ENCODE results near the gene AIG1. TPM values are rescaled to one million over a fixed set of nuclear protein-coding genes. Genes with fewer than 3 reads are reported as not detected.
A peak's percentile ranks its signal among the peaks of the same experiment; 100 is the strongest.

The AIG1 gene
- total RNA-seq, 1 donor from 2014 or later: 35.2 TPM

GRCh38 chr6:143200167-143200770, 139.6 kb downstream of the AIG1 start:
- no peak overlapping the region for H3K4me3 Mint-ChIP-seq (ENCODE audit: unreplicated experiment)
- Histone ChIP-seq H3K79me2 (ENCODE audit: insufficient read depth, low read length) (no peaks in the 10 kb centered on the region), H3K4me2 (ENCODE audit: low read length) (no peak overlapping the region), H3K9ac (ENCODE audit: low read length) (no peak overlapping the region), H3K4me1 (ENCODE audit: insufficient read depth, low read length) (no peaks in the 10 kb centered on the region), H3K4me3 (ENCODE audit: insufficient read depth, low read depth, low read length) (no peak overlapping the region), H4K20me1 (ENCODE audit: insufficient read depth, low read length) (no peaks in the 10 kb centered on the region), H3K27me3 (ENCODE audit: insufficient read depth, low read length) (no peaks in the 10 kb centered on the region), H3K36me3 (ENCODE audit: insufficient read depth, low read length) (no peaks in the 10 kb centered on the region), H3K27ac (ENCODE audit: low read depth, low read length) (no peak overlapping the region), H3K9me3 (ENCODE audit: insufficient read depth, low read depth, low read length) (no peaks in the 10 kb centered on the region), H2AFZ (ENCODE audit: low read depth, low read length) (no peak overlapping the region)
- peaks cover 11% of the 10 kb centered on the region for H3K36me3 Mint-ChIP-seq (ENCODE audit: low read depth, unreplicated experiment)
- H3K27me3 Mint-ChIP-seq (ENCODE audit: low read depth, unreplicated experiment): no peaks in the 10 kb centered on the region
- H3K9me3 Mint-ChIP-seq (ENCODE audit: unreplicated experiment): peaks cover 2% of the 10 kb centered on the region
- H3K27ac Mint-ChIP-seq (ENCODE audit: unreplicated experiment): no peak overlapping the region
- DNase-seq (ENCODE audit: low read depth): no peak
- no peaks in the 10 kb centered on the region for H3K4me1 Mint-ChIP-seq (ENCODE audit: low read depth, unreplicated experiment)
- no peak for TF ChIP-seq EZH2 (IDR thresholded peaks at IDR 0.05; ENCODE audit: insufficient read depth, low read length)
- TF ChIP-seq CTCF (IDR thresholded peaks at IDR 0.05; ENCODE audit: insufficient read depth, low read depth, low read length): no peak
- FAIRE-seq: no peak

DNA sequence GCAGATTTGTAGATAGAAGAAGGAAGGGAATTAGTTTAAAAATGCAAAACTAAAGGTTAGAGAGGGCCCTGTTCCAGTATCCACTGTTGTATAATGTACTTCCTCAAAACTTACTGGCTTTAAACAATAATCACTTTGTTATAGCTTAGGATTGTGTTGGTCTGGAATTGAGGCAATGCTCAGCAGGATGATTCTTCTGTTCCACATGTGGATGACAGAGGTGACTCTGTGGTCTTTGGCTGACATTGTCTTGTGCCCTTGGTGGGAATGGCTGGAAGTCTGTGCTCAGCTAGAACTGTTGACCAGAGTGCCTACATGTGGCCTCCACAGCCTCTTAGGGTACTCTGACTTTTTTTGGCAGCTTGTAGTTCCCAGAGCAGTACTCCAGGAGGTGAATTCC, 143.4 kb downstream of the AIG1 start:
- H3K4me3 ChIP-seq (ENCODE audit: insufficient read depth, low read depth, low read length): no peak overlapping the region
- H3K4me1 Mint-ChIP-seq (ENCODE audit: low read depth, unreplicated experiment): peaks cover 2% of the 10 kb centered on the region
- H3K27ac Mint-ChIP-seq (ENCODE audit: unreplicated experiment): no peak overlapping the region
- H3K36me3 ChIP-seq (ENCODE audit: insufficient read depth, low read length): no peaks in the 10 kb centered on the region
- peaks cover 2% of the 10 kb centered on the region for H3K9me3 Mint-ChIP-seq (ENCODE audit: unreplicated experiment)
- DNase-seq (ENCODE audit: low read depth): no peak
- H3K4me1 ChIP-seq (ENCODE audit: insufficient read depth, low read length): no peaks in the 10 kb centered on the region
- no peaks in the 10 kb centered on the region for H4K20me1 ChIP-seq (ENCODE audit: insufficient read depth, low read length)
- H3K9me3 ChIP-seq (ENCODE audit: insufficient read depth, low read depth, low read length): no peaks in the 10 kb centered on the region
- no peak overlapping the region for H2AFZ ChIP-seq (ENCODE audit: low read depth, low read length)
- H3K27ac ChIP-seq (ENCODE audit: low read depth, low read length): no peak overlapping the region
- TF ChIP-seq EZH2 (IDR thresholded peaks at IDR 0.05; ENCODE audit: insufficient read depth, low read length) (no peak), CTCF (IDR thresholded peaks at IDR 0.05; ENCODE audit: insufficient read depth, low read depth, low read length) (no peak)
- no peaks in the 10 kb centered on the region for H3K27me3 Mint-ChIP-seq (ENCODE audit: low read depth, unreplicated experiment)
- peaks cover 9% of the 10 kb centered on the region for H3K36me3 Mint-ChIP-seq (ENCODE audit: low read depth, unreplicated experiment)
- H3K9ac ChIP-seq (ENCODE audit: low read length): no peak overlapping the region
- no peaks in the 10 kb centered on the region for H3K79me2 ChIP-seq (ENCODE audit: insufficient read depth, low read length)
- H3K4me2 ChIP-seq (ENCODE audit: low read length): no peak overlapping the region
- H3K4me3 Mint-ChIP-seq (ENCODE audit: unreplicated experiment): no peak overlapping the region
- H3K27me3 ChIP-seq (ENCODE audit: insufficient read depth, low read length): no peaks in the 10 kb centered on the region
- no peak for FAIRE-seq

GRCh38 chr6:143205131-143205535, 144.4 kb downstream of the AIG1 start:
- no peaks in the 10 kb centered on the region for H3K27me3 Mint-ChIP-seq (ENCODE audit: low read depth, unreplicated experiment)
- H3K4me2 ChIP-seq (ENCODE audit: low read length): no peak overlapping the region
- peaks cover 13% of the 10 kb centered on the region for H3K36me3 Mint-ChIP-seq (ENCODE audit: low read depth, unreplicated experiment)
- no peak overlapping the region for H3K4me3 ChIP-seq (ENCODE audit: insufficient read depth, low read depth, low read length)
- no peaks in the 10 kb centered on the region for H3K27me3 ChIP-seq (ENCODE audit: insufficient read depth, low read length)
- no peak for TF ChIP-seq EZH2 (IDR thresholded peaks at IDR 0.05; ENCODE audit: insufficient read depth, low read length)
- TF ChIP-seq CTCF (IDR thresholded peaks at IDR 0.05; ENCODE audit: insufficient read depth, low read depth, low read length): no peak
- no peaks in the 10 kb centered on the region for H4K20me1 ChIP-seq (ENCODE audit: insufficient read depth, low read length)
- H3K4me3 Mint-ChIP-seq (ENCODE audit: unreplicated experiment): no peak overlapping the region
- H3K9me3 Mint-ChIP-seq (ENCODE audit: unreplicated experiment): peaks cover 4% of the 10 kb centered on the region
- H3K9ac ChIP-seq (ENCODE audit: low read length): no peak overlapping the region
- no peaks in the 10 kb centered on the region for H3K4me1 ChIP-seq (ENCODE audit: insufficient read depth, low read length)
- FAIRE-seq (no peak), DNase-seq (ENCODE audit: low read depth) (peak; percentile 21)
- peaks cover 2% of the 10 kb centered on the region for H3K4me1 Mint-ChIP-seq (ENCODE audit: low read depth, unreplicated experiment)
- no peaks in the 10 kb centered on the region for H3K79me2 ChIP-seq (ENCODE audit: insufficient read depth, low read length)
- H3K9me3 ChIP-seq (ENCODE audit: insufficient read depth, low read depth, low read length): no peaks in the 10 kb centered on the region
- no peaks in the 10 kb centered on the region for H3K36me3 ChIP-seq (ENCODE audit: insufficient read depth, low read length)
- H2AFZ ChIP-seq (ENCODE audit: low read depth, low read length): no peak overlapping the region
- no peak overlapping the region for H3K27ac ChIP-seq (ENCODE audit: low read depth, low read length)
- H3K27ac Mint-ChIP-seq (ENCODE audit: unreplicated experiment): no peak overlapping the region
